Putamen (tissue), 1 donor: ENCODE results near the gene PRICKLE1.

Source experiments
- DNase-seq: peaks from one replicate; pipeline ENCODE4 v3.0.0-alpha.2; 2016; ENCODE audit warnings: low spot score

The PRICKLE1 gene

GRCh38 chr12:42490261-42490842 lies 99.2 kb downstream of the PRICKLE1 start:
- no peak for DNase-seq

- DNase-seq, result no peak
These were observed 103.1 kb downstream of the PRICKLE1 start for GRCh38 chr12:42486407-42486806.

GRCh38 chr12:42485823-42486222 lies 103.7 kb downstream of the PRICKLE1 start:
- DNase-seq, result no peak

- DNase-seq, result no peak
These were observed 104.5 kb downstream of the PRICKLE1 start for GRCh38 chr12:42484996-42485395.

GRCh38 chr12:42483521-42483790 lies 106.1 kb downstream of the PRICKLE1 start:
- no peak for DNase-seq

GRCh38 chr12:42482748-42483520 lies 106.6 kb downstream of the PRICKLE1 start:
- DNase-seq, result no peak

- no peak for DNase-seq
These were observed 107.4 kb downstream of the PRICKLE1 start for GRCh38 chr12:42482041-42482747.

- no peak for DNase-seq
These were observed 108.2 kb downstream of the PRICKLE1 start for GRCh38 chr12:42481368-42481767.

- DNase-seq, result no peak
These were observed 111.6 kb downstream of the PRICKLE1 start for GRCh38 chr12:42477941-42478340.

GRCh38 chr12:42475106-42475505 lies 114.4 kb downstream of the PRICKLE1 start:
- no peak for DNase-seq

- DNase-seq, result no peak
These were observed 115.2 kb downstream of the PRICKLE1 start for GRCh38 chr12:42474391-42474790.

- DNase-seq, result no peak
These were observed 116.0 kb downstream of the PRICKLE1 start for GRCh38 chr12:42473561-42473960.

- DNase-seq, result no peak
These were observed 116.4 kb downstream of the PRICKLE1 start for GRCh38 chr12:42473130-42473529.

GRCh38 chr12:42472376-42472775 lies 117.2 kb downstream of the PRICKLE1 start:
- DNase-seq, result no peak

GRCh38 chr12:42469355-42470175 lies 120.0 kb downstream of the PRICKLE1 start:
- DNase-seq, result no peak

- DNase-seq, result no peak
These were observed 120.6 kb downstream of the PRICKLE1 start for GRCh38 chr12:42468921-42469320.

- DNase-seq, result no peak
These were observed 121.2 kb downstream of the PRICKLE1 start for GRCh38 chr12:42468341-42468821.

GRCh38 chr12:42463671-42464070 lies 125.9 kb downstream of the PRICKLE1 start:
- DNase-seq, result no peak

GRCh38 chr12:42462486-42462885 lies 127.1 kb downstream of the PRICKLE1 start:
- no peak for DNase-seq

GRCh38 chr12:42459336-42459847 lies 130.2 kb downstream of the PRICKLE1 start:
- DNase-seq, result no peak

GRCh38 chr12:42458575-42458974 lies 131.0 kb downstream of the PRICKLE1 start:
- DNase-seq, result no peak

GRCh38 chr12:42450248-42450647 lies 139.3 kb downstream of the PRICKLE1 start:
- DNase-seq, result no peak
